Fibroblast of the aortic adventitia (primary cell): ENCODE data around the gene HP1BP3. TPM values are rescaled to one million over a fixed set of nuclear protein-coding genes. Genes with fewer than 3 reads are reported as not detected.

Experiments used
- DNase-seq: peaks from one replicate; pipeline ENCODE4 v3.0.0-alpha.2; 2010; ENCODE audit warnings: low read depth
- H3K4me3 ChIP-seq: 2 replicates; pipeline ENCODE4 v1.5.1; 2011; ENCODE audit warnings: low read depth, mild to moderate bottlenecking, control low read depth, low read length, moderate library complexity
- total RNA-seq: library from RNA; depleted of rRNA; stranded (reverse); fragments of >200 nt; gene quantifications from 2 replicates; pipeline ENCODE4 v1.2.3, GENCODE V29; 2012; ENCODE audit warnings: low replicate concordance
- TF ChIP-seq, protein P1 (sequence below): IDR thresholded peaks from 2 replicates; pipeline ENCODE4 v1.5.1; 2011; ENCODE audit warnings: mild to moderate bottlenecking, low read length, control low read depth, inconsistent platforms; ENCODE audit not compliant: insufficient read depth

Gene HP1BP3
- total RNA-seq, 1 donor, result 215 TPM

DNA sequence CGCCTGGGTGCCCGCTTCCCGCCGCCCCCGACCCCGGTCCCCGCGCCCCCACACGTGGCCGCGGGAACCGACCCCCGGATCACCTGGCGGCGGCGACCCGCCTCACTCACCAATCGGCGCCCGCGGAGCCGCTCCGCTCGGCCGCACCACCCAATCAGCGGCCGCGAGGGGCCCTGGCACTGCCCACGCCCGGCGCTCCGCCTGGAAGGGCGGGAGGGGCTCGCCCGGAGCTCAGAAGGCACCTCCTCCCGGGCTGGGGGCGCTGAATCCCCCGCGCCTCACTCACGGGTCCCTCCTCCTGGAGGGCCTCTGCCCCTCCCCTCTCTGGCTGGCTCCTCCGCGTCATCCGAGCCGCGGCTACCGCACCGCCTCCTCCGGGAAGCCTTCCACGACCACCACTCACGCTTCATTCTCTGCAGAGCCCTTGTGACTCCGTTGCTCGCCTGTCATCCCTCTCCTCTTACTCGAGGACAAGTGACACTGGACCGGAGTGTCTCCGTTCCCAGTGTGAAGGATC is 55.0 kb downstream of the HP1BP3 start:
- peak overlapping the region; percentile 70 for H3K4me3 ChIP-seq
- TF ChIP-seq, protein P1, sequence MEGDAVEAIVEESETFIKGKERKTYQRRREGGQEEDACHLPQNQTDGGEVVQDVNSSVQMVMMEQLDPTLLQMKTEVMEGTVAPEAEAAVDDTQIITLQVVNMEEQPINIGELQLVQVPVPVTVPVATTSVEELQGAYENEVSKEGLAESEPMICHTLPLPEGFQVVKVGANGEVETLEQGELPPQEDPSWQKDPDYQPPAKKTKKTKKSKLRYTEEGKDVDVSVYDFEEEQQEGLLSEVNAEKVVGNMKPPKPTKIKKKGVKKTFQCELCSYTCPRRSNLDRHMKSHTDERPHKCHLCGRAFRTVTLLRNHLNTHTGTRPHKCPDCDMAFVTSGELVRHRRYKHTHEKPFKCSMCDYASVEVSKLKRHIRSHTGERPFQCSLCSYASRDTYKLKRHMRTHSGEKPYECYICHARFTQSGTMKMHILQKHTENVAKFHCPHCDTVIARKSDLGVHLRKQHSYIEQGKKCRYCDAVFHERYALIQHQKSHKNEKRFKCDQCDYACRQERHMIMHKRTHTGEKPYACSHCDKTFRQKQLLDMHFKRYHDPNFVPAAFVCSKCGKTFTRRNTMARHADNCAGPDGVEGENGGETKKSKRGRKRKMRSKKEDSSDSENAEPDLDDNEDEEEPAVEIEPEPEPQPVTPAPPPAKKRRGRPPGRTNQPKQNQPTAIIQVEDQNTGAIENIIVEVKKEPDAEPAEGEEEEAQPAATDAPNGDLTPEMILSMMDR, result no peak
- DNase-seq, result peak; percentile 51

DNA sequence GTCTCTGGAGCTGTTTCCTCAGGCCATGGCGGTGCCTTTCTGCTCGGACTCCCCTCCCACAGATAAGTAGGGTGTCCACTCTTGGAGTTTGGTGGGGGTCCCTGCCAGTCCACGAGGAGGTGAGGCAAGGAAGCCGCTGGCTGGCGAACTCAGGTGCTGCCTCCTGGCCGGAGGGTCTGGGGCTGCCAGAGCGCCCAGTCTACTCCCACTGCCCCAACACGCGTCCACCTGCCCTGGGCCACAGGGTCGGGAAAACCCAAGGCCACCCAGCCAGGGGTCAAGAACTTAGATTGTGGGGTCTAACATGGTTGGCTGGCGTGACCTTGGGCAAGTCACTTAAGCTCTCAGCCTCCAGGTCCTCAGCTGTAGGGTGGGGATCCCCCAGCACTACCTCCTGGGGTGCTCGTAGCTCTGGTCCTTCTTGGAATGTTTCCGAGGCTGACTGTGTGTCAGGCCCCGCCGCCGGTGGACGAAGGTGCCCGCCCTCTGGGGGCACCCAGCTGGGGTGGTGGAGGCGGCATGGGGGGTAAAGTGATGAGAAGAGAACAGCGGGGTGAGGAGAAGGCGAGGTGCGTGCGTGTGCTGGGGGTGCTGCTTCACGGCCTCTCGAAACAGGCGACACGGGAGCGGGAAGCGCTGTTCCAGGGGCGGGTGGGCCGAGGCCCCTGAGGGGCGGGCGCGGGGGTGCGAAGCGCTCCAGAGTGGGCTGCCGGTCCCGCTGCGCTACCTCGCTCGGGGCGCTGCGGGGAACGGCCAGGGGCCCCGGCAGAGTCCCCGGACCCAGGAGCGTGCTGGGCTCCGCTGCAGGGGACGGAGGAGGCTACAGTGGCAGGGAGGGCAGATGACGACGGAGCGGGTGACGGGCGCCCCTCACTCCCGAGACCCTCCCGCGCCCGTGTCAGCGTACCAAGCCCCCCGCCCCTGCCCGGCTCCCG is 55.8 kb downstream of the HP1BP3 start:
- TF ChIP-seq, protein P1, result no peak
- no peak for DNase-seq
- peak overlapping the region; percentile 70 for H3K4me3 ChIP-seq

DNA sequence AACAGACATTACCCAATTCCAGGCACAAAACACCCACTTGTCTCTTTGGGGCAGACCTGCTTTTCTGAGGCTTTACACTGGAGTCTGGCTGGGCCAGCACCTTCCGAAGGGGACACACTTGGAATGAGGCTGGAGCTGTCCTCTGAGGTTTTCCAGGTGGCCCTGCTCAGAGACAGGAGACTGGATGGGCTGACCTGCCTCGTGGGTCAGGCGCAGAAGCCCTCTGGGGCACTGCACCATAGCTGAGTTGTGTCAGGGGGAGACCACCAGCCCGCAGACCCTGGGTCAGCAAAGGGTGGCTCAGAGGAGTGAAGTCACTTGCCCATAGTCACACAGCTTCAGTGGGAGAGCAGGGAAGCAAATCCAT is 56.4 kb downstream of the HP1BP3 start:
- TF ChIP-seq, protein P1, result no peak
- H3K4me3 ChIP-seq, result peak overlapping the region; percentile 17
- no peak for DNase-seq

DNA sequence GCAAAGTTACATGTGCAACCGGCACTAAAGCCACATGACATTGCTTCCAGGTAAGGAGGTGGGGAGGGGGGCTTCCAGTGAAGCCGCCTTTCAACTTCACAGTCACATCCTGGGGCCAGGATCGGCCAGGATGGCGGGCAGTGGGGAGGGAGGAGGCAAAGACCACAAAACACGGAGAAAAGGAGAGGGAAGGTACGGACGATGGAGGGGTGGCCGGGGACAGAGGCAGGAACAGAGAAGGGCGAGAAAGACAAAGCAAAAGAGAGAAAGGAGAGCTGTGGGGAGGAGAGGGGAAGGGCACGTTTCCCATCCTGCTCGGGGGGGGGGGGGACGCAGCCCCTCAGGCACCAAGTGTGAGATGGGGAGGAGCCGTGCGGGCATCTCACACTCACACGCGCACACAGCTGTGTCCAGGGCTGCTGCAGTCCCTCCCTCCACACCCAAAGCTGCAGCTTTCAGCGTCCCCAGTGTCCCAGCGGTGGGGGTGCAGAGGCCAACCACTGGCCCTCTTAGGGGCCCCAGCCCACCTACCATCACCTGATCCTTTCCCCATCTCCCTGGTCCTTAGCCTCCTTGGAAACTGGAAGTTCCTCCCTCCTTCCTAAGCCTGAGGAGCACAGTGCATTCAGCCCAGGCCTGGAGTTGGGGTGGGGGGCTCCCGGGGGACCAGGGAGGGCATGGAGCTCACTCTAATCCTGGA is 57.0 kb downstream of the HP1BP3 start:
- no peak for DNase-seq
- TF ChIP-seq, protein P1, result no peak
- no peak overlapping the region for H3K4me3 ChIP-seq

DNA sequence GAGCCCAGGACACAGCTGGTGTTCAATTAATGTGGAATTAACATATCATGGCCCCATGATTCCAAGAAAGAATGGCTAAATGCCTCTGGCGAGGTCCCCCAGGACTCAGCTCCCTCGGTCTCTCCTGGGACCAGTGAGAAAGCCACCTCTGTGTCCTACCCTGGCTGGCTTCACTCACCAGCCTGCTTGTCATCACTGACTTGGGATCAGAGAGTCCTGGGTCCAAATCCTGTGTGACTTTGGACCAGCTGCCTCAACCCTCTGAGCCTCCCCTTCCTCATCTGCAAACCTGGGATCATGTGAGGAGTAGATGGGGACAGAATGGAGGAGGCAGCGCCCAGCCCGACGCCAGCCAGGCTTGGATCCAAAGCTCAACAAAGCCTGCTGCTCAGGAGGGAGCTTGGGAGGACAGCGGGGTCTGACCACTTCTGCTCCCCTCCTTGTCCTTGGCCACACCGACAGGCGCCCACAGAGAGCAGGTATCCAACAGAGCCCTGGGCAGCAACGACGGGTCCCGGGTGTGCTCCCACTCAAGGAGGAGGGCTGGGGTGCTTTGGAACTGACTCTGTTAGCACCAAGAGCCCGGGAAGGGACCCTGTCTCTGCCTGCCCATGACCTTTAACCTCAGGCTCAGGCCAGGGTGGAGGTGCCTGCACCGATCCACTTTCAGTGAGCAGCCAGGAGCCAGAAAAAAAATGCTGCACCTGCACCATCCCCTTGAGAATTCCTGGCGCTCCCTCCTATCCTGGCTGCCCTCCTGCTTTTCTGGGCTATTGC is 57.8 kb downstream of the HP1BP3 start:
- TF ChIP-seq, protein P1, result no peak
- DNase-seq, result no peak
- H3K4me3 ChIP-seq, result no peak overlapping the region

DNA sequence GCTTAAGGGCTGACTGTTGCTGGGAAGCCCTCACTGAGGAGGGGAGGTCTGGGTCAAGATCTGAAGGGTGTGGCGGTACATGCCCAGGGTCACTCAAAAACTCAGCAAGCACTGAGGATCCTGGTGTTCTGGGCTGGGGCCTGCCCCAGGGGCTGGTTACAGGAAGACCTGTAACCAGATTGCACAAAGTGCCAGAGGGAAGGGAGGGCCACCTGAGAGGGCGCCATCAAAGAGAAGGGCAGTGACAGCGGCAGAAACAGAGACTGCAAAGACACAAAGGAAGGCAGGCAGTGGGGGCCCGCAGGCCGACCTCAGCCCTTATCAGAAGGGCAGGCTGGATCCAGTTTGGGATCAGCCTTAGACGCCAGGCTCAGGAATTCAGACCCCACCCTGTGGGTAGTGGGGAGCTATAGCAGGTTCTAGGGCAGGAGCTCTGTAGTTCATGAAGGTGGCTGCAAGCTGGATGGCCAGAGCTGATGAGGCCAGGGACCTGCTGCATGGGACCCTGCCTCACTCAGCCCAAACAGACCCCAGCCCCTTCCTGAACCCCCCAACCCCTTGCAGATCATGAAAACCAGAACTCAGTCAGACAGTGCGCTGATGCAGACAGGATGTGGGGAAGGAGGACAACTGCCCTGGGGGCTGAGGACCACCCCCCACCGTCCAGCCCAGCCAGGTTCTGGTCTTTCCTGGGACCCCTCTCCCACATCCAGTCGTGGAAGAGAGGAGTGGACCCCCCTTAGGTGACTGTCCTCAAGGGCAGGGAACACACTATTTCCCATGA is 58.5 kb downstream of the HP1BP3 start:
- no peak for DNase-seq
- no peak overlapping the region for H3K4me3 ChIP-seq
- TF ChIP-seq, protein P1, result no peak
